Measurements from ENCODE around the gene ABHD8.

ABHD8 gene

DNA sequence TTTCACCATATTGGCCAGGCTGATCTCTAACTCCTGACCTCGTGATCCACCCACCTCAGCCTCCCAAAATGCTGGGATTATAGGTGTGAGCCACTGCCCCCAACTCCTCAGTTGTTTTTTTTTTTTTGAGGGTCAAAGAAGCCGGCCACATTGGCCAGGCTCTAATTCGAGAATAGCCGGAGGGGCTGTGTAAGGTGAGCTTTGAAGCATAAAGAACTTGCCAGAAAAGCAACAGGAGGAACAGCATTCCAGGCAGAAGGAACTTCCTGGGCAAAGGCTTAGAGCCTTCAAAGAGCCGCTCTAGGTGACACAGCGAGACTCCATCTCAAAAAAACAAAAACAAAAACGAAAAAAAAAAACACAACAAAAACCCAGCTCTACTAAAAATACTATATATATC is 37.2 kb downstream of the ABHD8 start:
- no peak for DNase-seq (ENCODE audit: low spot score)

DNA sequence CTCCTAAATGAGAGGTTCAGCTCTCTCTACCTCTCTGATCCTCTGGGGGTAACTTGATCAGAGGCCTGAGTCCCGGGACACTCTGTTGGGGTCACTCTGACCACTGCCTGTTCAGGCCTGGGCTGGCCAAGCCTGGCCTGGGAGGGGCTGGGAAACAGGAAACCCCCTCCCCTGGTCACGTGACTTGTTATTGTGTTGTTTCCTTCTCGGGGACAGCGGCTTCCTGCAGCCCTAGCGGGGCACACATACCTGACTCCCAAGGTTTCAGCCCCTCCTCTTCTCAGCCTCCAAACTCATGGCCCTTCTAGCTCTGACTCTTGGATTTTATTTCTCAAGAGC is 38.6 kb downstream of the ABHD8 start, which contains the start of gene USHBP1:
TSS of gene USHBP1 (minus strand) at position 105 of the 339 bp plus-strand sequence. CDS start 446 bp downstream, outside the sequence.
- DNase-seq (ENCODE audit: low spot score) = no peak

GRCh38 chr19:17263712-17264640 is 39.2 kb downstream of the ABHD8 start:
- DNase-seq (ENCODE audit: low spot score) = no peak

DNA sequence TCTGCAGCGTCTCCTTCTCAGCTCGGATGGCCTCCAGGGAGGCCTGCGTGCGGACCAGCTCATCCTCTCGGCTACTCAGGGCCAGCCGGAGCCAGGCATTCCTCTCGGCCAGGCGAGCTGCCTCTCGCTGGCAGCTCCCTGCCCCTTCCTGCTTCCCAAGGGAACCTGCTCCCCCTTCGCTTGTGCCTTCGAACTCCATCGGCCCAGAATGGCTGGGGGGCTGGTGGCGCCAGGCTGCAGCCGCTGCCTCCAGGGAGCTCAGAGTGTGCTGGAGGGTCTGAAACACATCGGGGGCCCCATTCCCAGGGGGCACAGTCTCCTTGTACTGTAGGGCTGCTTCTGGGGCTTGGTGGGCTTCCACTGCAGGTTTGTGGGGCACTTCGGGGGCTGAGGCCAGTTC is 40.7 kb downstream of the ABHD8 start:
- no peak for DNase-seq (ENCODE audit: low spot score)

DNA sequence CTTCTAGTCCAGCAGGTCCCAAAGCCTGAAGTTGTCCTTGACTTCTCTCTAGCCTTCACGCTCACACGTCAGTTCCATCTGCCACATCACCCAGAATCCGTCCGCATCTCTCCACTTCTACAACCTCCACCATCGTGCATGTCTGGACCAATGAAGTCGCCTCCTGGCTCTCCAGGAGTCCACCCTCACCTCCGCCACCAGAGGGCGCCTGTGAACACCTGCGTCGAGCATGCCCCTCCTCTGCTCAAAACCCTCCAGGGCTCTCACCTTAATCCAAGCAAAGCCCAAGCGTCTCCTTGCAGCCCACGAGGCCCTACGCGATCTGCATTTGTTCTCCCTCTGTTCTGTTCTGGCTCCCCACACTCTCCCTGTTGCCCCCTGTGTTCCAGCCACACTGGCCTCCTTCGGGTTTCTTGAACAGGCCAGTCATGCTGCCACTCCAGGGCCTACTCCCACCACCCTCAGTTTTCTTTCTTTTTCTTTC is 42.3 kb downstream of the ABHD8 start:
- DNase-seq (ENCODE audit: low spot score) = peak; percentile 90

GRCh38 chr19:17259934-17260333 is 43.3 kb downstream of the ABHD8 start:
- no peak for DNase-seq (ENCODE audit: low spot score)

DNA sequence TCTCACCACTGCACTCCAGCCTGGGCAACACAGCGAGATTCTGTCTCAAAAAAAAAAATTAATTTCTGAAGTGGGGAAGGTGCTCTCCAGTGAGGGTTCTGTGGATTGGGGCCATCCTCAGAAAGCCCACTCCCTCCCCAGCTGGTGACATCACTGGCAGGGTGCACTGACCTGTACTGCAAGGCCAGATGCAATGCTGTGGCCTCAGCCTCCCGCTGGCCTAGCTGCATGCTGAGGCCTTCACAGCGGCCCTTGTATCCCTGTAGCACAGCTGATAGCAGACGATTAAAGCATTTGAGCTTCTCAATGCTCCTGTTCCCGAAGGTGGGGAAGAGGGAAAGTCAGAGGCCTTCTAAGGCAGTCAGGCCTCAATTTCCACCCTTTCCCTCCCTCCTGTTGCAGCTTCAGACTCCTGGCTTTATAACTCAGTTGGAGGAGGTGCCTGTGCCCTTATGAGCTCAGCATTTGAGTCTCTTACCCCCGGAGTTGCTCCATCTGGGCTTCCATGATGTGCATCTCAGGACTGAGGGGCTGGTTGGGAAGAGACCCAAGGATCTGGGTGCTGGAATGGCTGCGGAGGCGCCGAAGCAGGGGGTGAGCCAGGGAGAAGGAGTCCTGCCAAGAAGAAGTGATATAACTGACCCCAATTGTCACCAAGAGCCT is 44.0 kb downstream of the ABHD8 start:
- no peak for DNase-seq (ENCODE audit: low spot score)

DNA sequence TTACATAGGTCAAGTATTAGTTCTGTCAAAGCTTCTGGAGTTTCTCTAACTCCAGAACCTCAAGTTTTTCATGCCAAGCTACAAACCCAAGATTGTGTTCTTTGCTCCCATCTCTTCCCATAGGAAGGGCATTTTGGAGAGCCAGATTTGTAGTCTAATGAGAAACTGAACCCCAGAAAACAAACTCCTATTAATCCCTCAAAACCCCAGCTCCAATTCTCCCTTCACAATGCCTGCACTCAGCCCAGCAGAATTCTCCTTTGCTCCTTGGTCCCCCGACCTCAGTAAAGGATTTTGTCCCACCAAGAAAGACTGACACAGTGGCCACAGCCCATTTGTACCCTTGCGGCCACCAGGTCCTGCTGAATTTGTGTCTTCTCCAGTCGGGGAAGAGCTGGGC is 47.1 kb downstream of the ABHD8 start:
- DNase-seq (ENCODE audit: low spot score) = no peak

DNA sequence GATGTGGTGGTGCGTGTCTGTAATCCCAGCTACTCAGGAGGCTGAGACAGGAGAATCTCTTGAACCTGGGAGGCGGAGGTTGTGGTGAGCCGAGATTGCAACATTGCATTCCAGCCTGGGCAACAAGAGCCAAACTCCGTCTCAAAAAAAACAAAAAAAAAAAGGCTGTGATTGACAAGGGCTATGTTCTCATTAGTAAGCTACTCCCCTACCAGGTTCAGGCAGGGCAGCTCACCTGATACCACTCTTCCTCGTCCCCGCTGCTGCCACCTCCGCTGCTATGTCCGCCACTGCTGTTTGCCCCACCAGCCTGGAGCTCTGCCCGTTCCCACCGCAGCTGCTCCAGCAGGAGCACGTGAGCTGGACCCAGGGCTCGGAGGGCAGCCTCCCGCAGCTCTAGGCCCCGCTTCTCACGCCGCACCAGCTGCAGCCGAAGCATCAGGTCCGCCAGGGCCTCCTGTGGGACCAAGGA is 48.0 kb downstream of the ABHD8 start:
- DNase-seq (ENCODE audit: low spot score) = no peak

- DNase-seq (ENCODE audit: low spot score) = no peak
Measured at GRCh38 chr19:17254636-17255035, 48.6 kb downstream of the ABHD8 start.

DNA sequence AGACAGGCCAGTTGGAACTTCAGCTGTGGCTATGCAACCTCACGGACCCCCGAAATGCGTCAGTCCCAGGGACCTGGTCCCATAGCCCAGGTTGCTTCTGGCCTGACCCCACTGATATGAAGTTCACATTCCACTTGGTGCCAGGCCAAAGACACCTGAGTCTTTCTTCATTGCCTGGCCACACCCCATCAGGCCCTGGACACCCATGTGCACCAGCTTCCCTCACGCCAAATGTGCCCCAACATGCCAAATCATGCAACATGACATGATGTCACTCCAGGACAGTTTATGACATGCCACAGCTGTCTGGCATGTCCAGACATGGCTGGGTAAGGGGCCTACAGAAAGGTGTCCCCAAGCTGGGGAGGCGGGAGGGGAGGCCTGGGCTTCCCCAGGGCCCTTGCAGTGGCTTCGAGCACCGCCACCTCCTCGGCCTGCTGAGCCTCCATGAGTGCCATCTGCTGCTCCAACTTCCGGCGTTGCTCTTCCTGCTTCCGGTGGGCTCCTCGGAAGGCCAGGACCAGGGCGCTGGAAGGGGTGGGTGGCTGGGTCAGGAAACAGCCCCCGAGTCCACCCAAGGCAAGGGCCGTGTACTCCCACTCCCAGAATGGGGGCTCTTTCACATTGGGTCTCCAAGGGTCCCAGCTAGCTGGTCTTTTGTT is 53.2 kb downstream of the ABHD8 start:
- DNase-seq (ENCODE audit: low spot score) = no peak

DNA sequence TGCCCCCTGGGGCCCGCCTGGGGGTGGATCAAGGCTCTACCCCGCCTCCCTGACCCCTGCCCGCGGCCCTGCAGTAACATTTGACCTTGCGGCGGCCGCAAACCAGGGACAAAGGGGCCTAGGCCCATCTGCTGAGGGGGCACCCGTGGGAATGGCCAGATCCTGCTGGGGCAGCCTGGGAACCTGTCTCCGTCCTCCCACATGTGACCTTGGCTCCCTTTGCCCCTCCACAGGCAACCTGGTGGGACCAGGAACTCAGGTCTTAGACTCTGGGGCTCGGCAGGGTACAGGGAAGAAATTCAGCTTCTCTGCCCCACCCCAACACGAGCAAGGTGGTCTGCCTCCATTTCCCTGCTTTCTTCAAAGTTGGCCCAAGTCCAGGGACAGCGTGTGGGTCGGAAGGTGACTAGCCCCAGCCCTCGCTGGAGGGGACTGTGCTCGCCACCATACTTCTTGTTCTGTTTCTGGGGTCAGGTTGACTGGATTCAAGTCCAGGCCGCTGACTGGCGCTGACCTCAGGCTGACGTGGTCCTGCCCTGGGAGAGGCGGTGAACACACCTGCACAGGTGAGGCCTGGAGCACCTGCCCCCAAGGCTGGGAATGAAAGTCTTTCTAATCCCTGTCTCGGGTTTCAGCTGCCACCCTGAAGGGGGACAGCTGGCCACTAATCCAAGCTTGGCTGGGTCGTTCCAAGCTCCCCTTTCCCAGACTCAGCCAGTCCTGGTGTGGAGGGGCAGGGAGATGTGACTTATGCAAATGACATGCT is 55.0 kb downstream of the ABHD8 start:
- no peak for DNase-seq (ENCODE audit: low spot score)

- no peak for DNase-seq (ENCODE audit: low spot score)
Measured at GRCh38 chr19:17246681-17247425, 56.4 kb downstream of the ABHD8 start.

DNA sequence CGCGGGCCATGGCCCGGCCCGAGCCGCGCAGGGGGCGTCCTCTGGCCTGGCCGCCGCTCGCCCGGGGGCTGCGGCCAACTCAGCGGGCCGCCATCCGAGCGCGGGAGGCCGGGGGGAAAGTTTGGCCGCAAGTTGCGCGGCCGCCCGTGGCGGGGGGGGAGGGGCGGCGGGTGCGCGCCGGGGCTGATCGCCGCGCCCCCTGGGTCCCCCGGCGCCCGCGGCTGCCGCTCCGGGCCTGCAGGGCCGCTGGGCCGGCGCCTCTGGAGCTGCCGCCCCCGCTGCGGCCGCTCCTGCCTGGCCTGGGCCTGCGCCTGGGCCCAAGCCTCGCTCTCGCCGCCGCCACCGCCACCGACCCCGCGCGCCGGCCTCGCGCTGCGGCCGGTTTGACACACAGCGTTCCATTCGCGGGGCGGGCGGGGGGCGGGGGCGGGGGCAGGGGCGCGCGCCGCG is 57.7 kb downstream of the ABHD8 start, which contains the start of gene NR2F6:
TSS of gene NR2F6 (minus strand) at position 385 of the 450 bp plus-strand sequence. CDS start 699 bp downstream, outside the sequence.
- DNase-seq (ENCODE audit: low spot score) = no peak

GRCh38 chr19:17244618-17245534 is 58.3 kb downstream of the ABHD8 start:
- DNase-seq (ENCODE audit: low spot score) = no peak

- no peak for DNase-seq (ENCODE audit: low spot score)
Measured at GRCh38 chr19:17243830-17244617, 59.2 kb downstream of the ABHD8 start.

GRCh38 chr19:17243211-17243829 is 59.9 kb downstream of the ABHD8 start:
- DNase-seq (ENCODE audit: low spot score) = no peak

- no peak for DNase-seq (ENCODE audit: low spot score)
Measured at GRCh38 chr19:17242431-17243208, 60.6 kb downstream of the ABHD8 start.
